ENCODE results near the gene PPP2R5A.

Gene PPP2R5A

DNA sequence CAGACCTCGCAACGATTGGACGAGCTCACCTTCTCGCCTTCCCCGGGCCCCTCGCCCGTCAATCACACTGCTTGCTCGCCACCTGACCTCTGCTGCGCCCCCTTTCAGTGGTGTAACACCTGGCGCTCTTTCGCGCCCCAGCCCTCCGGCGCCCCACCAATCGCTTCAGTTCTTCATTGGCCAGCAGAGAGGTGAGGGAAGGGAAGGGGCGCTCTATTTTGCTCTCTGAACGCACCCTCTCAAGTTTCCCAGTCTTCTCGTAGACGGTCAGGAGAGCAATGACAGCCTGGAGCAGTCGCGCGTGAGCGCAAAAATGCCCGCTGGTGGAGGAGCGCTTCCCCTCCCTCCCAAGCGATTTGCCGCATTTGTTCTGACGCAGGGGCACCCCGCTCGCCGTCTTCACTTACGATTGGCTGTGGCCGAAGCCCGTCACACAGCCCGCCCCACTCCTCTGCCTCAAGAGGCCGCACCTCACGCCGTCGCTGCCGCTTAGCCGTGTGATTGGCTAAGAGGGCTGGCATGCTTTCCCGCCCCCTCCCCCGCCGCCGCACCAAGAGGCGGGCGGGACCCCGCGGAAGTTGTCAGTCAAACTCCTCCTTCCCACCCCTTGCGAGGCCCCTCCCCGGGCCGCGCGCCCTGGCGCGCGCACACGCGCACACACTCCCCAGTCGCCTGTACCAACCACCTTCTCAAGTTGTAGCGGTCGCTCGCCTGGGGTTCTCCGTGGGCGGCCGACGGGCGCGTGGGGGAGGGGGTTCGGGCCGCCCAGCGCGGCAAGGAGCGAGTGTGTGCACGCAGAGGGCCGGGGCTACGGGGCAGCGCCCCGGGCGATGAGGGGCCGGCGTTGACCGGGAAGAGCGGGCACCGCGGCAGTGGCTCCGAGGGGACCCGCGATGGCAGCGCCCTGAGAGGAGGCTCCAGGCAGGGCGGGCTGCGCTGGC is at the start of gene PPP2R5A:
Gene PPP2R5A, plus strand, starts transcription at position 667 of the 941 bp plus-strand sequence. CDS start 701 bp downstream, outside the sequence.
- TF ChIP-seq, protein P1, sequence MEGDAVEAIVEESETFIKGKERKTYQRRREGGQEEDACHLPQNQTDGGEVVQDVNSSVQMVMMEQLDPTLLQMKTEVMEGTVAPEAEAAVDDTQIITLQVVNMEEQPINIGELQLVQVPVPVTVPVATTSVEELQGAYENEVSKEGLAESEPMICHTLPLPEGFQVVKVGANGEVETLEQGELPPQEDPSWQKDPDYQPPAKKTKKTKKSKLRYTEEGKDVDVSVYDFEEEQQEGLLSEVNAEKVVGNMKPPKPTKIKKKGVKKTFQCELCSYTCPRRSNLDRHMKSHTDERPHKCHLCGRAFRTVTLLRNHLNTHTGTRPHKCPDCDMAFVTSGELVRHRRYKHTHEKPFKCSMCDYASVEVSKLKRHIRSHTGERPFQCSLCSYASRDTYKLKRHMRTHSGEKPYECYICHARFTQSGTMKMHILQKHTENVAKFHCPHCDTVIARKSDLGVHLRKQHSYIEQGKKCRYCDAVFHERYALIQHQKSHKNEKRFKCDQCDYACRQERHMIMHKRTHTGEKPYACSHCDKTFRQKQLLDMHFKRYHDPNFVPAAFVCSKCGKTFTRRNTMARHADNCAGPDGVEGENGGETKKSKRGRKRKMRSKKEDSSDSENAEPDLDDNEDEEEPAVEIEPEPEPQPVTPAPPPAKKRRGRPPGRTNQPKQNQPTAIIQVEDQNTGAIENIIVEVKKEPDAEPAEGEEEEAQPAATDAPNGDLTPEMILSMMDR (IDR thresholded peaks at IDR 0.05; ENCODE audit: low read depth, low read length, missing control alignments) = peak; percentile 18
- peak within 1 kb of the TSS; percentile 92 for H3K4me3 ChIP-seq (ENCODE audit: low read depth, low read length)
- in situ Hi-C loops (cut with HindIII; ENCODE audit: low sequenced_read_pairs) = loop anchor here (25.0 kb wide), 1 partner anchor 223 kb away; no protein-coding TSS in a partner anchor
- DNase-seq (ENCODE audit: low read depth) = peak; percentile 98

DNA sequence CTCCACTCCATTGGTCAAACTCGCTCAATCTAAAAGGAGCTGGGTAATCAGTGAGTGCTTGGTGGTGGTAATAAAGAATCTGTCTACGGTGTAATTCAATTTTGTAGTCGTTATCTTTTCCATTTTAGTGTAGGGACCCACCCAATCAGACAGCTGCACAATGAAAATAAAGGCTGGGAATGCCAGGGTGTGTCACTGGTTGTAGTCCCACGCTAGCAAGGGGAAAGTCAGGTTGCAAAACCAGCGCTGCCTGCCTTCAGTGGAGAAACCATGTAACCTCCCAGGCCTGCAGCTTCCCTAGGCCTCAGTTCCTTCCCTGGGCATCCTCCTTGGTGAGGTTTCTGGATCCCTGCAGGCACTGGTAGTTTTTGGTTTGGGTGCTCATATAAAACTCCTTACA is 49.4 kb upstream of the PPP2R5A start:
- in situ Hi-C loops (cut with HindIII; ENCODE audit: low sequenced_read_pairs) = no loop called here
- DNase-seq (ENCODE audit: low read depth) = no peak

DNA sequence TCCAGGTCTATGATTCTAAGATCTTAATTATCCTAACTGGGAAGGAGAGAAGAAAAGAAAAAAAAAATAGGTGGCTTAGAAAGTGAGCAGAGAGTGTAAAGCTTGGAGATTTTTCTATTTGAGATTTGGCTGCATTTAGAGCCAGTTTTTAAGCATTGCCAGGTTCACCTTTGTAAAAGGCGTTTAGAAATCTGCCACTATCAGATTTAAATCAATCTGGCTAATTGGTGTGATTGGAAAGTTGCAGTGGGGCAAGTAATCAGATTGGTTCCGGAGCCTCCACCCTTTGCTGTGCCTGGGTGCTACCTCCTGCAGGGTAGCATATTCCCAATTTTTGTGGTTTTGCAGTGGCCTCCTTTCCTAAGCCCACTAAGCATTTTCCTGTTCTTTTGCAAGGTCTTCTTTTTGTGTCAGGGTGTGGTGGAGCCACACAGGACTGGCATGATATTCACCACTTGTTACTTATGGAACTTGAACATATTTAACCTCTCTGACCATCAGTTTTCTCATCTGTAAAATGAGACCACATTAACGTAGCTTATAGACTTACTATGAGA is 48.5 kb upstream of the PPP2R5A start:
- no peak overlapping the region for H3K4me3 ChIP-seq (ENCODE audit: low read depth, low read length)
- TF ChIP-seq, protein P1 (IDR thresholded peaks at IDR 0.05; ENCODE audit: low read depth, low read length, missing control alignments) = no peak
- no peak for DNase-seq (ENCODE audit: low read depth)
- in situ Hi-C loops (cut with HindIII; ENCODE audit: low sequenced_read_pairs) = no loop called here

More for the DNA sequence above, 49.4 kb upstream of the PPP2R5A start:
- TF ChIP-seq, protein P1 (IDR thresholded peaks at IDR 0.05; ENCODE audit: low read depth, low read length, missing control alignments) = no peak
- H3K4me3 ChIP-seq (ENCODE audit: low read depth, low read length) = no peak overlapping the region

DNA sequence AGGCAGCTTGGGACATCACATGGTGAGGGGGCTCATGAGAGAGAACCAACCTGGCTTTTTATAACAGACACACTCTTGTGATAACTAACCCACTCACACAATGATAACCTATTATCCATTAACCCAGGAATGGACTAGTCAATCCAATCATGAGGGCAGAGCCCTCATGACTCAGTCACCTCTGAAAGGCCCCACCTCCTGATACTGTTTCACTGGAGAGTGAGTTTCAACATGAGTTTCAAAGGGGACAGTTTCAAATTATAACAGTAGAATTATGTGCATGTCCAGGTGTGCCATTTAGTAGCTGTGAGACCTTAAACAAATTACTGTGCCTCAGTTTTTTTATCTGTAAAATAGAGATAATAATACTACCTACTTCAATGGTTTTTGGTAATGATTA is 47.6 kb upstream of the PPP2R5A start:
- in situ Hi-C loops (cut with HindIII; ENCODE audit: low sequenced_read_pairs) = no loop called here
- DNase-seq (ENCODE audit: low read depth) = no peak
- TF ChIP-seq, protein P1 (IDR thresholded peaks at IDR 0.05; ENCODE audit: low read depth, low read length, missing control alignments) = no peak
- no peak overlapping the region for H3K4me3 ChIP-seq (ENCODE audit: low read depth, low read length)

DNA sequence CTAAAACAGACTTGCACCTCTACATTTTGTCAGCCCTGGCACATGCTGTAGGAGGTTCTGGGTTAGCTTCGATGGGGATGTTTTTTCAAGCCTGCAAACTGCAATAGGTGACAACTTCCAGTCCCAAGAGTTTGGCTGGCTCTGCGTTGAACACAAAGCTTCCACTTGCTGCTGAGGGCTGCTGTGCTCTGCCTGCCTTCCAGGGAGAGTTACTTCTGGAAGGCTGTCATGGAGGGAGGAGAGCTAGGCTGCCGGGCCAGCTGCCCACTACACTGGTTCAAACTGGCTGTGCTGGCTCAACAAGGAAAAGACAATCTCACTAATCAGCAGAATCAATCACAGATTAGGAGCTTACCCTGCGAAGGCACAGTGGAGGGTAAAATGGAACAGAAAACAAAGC is 46.7 kb upstream of the PPP2R5A start:
- in situ Hi-C loops (cut with HindIII; ENCODE audit: low sequenced_read_pairs) = no loop called here

DNA sequence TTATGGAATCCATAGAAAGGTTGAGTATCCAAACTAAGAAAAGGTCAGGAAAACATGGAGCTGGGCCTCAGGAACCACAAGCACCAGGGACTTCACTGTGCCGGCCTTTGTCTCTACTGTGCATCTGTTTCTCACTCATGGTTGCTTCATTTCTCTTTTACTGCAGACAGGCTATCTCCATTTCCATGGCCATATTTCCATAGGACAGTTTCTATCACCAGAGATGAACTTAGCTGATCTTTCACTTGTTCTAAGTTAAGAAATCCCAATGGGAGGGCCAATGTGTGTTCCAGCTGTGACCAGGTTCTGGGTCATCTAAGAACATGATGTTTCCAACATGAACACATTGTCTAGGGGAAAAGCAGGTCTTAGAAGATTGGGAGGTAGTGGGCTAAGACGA is 43.7 kb upstream of the PPP2R5A start:
- in situ Hi-C loops (cut with HindIII; ENCODE audit: low sequenced_read_pairs) = no loop called here
- no peak for DNase-seq (ENCODE audit: low read depth)
- TF ChIP-seq, protein P1 (IDR thresholded peaks at IDR 0.05; ENCODE audit: low read depth, low read length, missing control alignments) = no peak
- no peak overlapping the region for H3K4me3 ChIP-seq (ENCODE audit: low read depth, low read length)

More for the DNA sequence above, 46.7 kb upstream of the PPP2R5A start:
- H3K4me3 ChIP-seq (ENCODE audit: low read depth, low read length) = no peak overlapping the region
- DNase-seq (ENCODE audit: low read depth) = no peak
- TF ChIP-seq, protein P1 (IDR thresholded peaks at IDR 0.05; ENCODE audit: low read depth, low read length, missing control alignments) = no peak
